ENCODE measurements around the gene CMTR2. TPM values are rescaled to one million over a fixed set of nuclear protein-coding genes. Genes with fewer than 3 reads are reported as not detected.

CMTR2 gene
- total RNA-seq, 1 experiment from 2014 or later, result 15.5 TPM

DNA sequence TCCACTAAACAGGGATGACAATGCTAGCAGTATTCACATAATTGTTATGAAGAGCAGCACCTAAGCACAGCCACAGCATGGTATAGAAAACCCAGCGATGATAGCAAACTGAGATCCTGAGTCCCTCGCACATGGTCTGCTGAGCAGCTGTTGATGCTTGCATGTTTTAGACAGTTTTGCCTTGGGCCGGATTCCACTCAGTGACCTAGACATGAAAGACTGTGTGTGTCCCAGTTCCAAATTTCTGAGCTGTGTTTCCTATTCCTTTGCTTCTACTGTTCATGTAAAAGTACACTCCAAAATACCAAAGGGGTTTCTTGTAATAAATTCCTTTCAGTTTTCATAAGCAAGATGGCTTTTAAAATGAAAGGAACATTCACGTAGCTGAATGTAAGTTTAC lies 30.8 kb upstream of the CMTR2 start:
- Histone ChIP-seq H3K14ac (ENCODE audit: insufficient read depth, low read length) (no peak overlapping the region), H3K9me3 (ENCODE audit: control insufficient read depth, low read depth, low read length) (no peaks in the 10 kb centered on the region), H3K4me1 (ENCODE audit: insufficient read depth, low read length) (no peaks in the 10 kb centered on the region), H3T11ph (ENCODE audit: low read length) (no peak overlapping the region), H3K23me2 (ENCODE audit: insufficient read length, low read depth, low read length, poor library complexity, severe bottlenecking) (no peaks in the 10 kb centered on the region), H3K18ac (ENCODE audit: insufficient read length, low read depth, low read length) (no peak overlapping the region), H2AK5ac (ENCODE audit: insufficient read length, low read length) (no peak overlapping the region), H2BK120ac (ENCODE audit: low read depth, low read length, poor library complexity, severe bottlenecking) (no peak overlapping the region), H3K79me1 (ENCODE audit: insufficient read depth, low read depth, low read length, poor library complexity, severe bottlenecking) (no peaks in the 10 kb centered on the region), H3K56ac (ENCODE audit: insufficient read length, low read depth, low read length) (no peak overlapping the region), H2BK15ac (ENCODE audit: low read depth, low read length) (no peak overlapping the region), H2BK5ac (ENCODE audit: insufficient read length, low read length) (no peak overlapping the region), H3K4ac (ENCODE audit: low read depth, low read length) (no peak overlapping the region), H2AFZ (ENCODE audit: low read length) (no peak overlapping the region), H4K8ac (replicated peaks; ENCODE audit: insufficient read length, low read depth, low read length) (no peak overlapping the region), H2BK20ac (ENCODE audit: low read depth, low read length, poor library complexity, severe bottlenecking) (no peak overlapping the region), H3K23ac (ENCODE audit: insufficient read length, low read depth, low read length) (no peak overlapping the region), H3K4me2 (ENCODE audit: insufficient read depth, insufficient read length, low read length) (no peak overlapping the region), H4K91ac (ENCODE audit: insufficient read length, low read depth, low read length) (no peak overlapping the region), H3K79me2 (ENCODE audit: insufficient read depth, low read length) (no peaks in the 10 kb centered on the region), H4K20me1 (ENCODE audit: control insufficient read depth, insufficient read depth, insufficient read length) (no peaks in the 10 kb centered on the region), H3K27me3 (ENCODE audit: insufficient read depth, low read length) (no peaks in the 10 kb centered on the region), H3K9ac (ENCODE audit: extremely low read depth, insufficient read length, low read length) (no peak overlapping the region), H2BK12ac (ENCODE audit: insufficient read length, low read depth, low read length) (no peak overlapping the region), H3K27ac (ENCODE audit: insufficient read length, low read depth, low read length) (no peak overlapping the region), H4K5ac (ENCODE audit: insufficient read length, low read depth, low read length) (no peak overlapping the region)
- Mint-ChIP-seq H3K27ac (no peak overlapping the region), H3K27me3 (ENCODE audit: low read depth) (peaks cover 17% of the 10 kb centered on the region), H3K4me1 (no peaks in the 10 kb centered on the region), H3K4me3 (no peak overlapping the region), H3K9me3 (no peaks in the 10 kb centered on the region), H3K36me3 (ENCODE audit: insufficient read depth in 1 of 3, low read depth in 3 of 3) (no peaks in the 10 kb centered on the region; a peak in 1 of 7 replicates)
- TF ChIP-seq, protein P1, sequence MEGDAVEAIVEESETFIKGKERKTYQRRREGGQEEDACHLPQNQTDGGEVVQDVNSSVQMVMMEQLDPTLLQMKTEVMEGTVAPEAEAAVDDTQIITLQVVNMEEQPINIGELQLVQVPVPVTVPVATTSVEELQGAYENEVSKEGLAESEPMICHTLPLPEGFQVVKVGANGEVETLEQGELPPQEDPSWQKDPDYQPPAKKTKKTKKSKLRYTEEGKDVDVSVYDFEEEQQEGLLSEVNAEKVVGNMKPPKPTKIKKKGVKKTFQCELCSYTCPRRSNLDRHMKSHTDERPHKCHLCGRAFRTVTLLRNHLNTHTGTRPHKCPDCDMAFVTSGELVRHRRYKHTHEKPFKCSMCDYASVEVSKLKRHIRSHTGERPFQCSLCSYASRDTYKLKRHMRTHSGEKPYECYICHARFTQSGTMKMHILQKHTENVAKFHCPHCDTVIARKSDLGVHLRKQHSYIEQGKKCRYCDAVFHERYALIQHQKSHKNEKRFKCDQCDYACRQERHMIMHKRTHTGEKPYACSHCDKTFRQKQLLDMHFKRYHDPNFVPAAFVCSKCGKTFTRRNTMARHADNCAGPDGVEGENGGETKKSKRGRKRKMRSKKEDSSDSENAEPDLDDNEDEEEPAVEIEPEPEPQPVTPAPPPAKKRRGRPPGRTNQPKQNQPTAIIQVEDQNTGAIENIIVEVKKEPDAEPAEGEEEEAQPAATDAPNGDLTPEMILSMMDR (conservative IDR thresholded peaks at IDR 0.05), result no peak
- no peak for DNase-seq
- no CpG with 5 or more reads among the region's 4 CpGs for WGBS (ENCODE audit: extremely low coverage, insufficient read length, low lambda C conversion rate)

Measured in H9 (cell line).